HepG2 (cell line): ENCODE data around the gene ATP6V0D1. TPM values are rescaled to one million over a fixed set of nuclear protein-coding genes. Genes with fewer than 3 reads are reported as not detected.

Experiments used
- ATRX ChIP-seq: sonication (generic); formaldehyde crosslinking; IDR thresholded peaks from 2 replicates; pipeline ENCODE4 v1.4.0; 2020; ENCODE audit warnings: missing genetic modification reagents, borderline replicate concordance
- CCDC6 ChIP-seq: sonication (generic); formaldehyde crosslinking; IDR thresholded peaks from 2 replicates; pipeline ENCODE4 v1.8.1; 2022; ENCODE audit warnings: mild to moderate bottlenecking, missing genetic modification reagents, moderate library complexity
- DRAP1 ChIP-seq: IDR thresholded peaks from 2 replicates; pipeline ENCODE4 v1.6.1; 2016; ENCODE audit warnings: missing genetic modification reagents, missing compliant biosample characterization
- GTF2F1 ChIP-seq: fragments of 150-350 bp; IDR thresholded peaks from 2 replicates; pipeline ENCODE4 v1.6.1; 2014; ENCODE audit warnings: low read length
- MYNN ChIP-seq: sonication (generic); formaldehyde crosslinking; IDR thresholded peaks from 2 replicates; pipeline ENCODE4 v1.4.0; 2020; ENCODE audit warnings: mild to moderate bottlenecking, low read depth, missing genetic modification reagents
- PHF8 ChIP-seq: sonication (generic); formaldehyde crosslinking; IDR thresholded peaks from 2 replicates; pipeline ENCODE4 v1.5.0; 2020; ENCODE audit warnings: missing genetic modification reagents
- SPEN ChIP-seq: sonication (generic); formaldehyde crosslinking; IDR thresholded peaks from 2 replicates; pipeline ENCODE4 v1.5.1; 2020; ENCODE audit warnings: low read depth, mild to moderate bottlenecking, missing genetic modification reagents
- STAT6 ChIP-seq: sonication (generic); formaldehyde crosslinking; IDR thresholded peaks from 2 replicates; pipeline ENCODE4 v1.4.0; 2020; ENCODE audit warnings: missing genetic modification reagents, mild to moderate bottlenecking, borderline replicate concordance
- THAP7 ChIP-seq: sonication (generic); formaldehyde crosslinking; IDR thresholded peaks from 2 replicates; pipeline ENCODE4 v1.8.1; 2023; ENCODE audit warnings: mild to moderate bottlenecking, missing genetic modification reagents
- U2AF1 ChIP-seq: fragments of 200-400 bp; formaldehyde crosslinking; optimal IDR thresholded peaks from 2 replicates; pipeline ENCODE3; 2017; ENCODE audit warnings: mild to moderate bottlenecking, low read depth, low read length
- ZBTB4 ChIP-seq: sonication (generic); formaldehyde crosslinking; IDR thresholded peaks from 2 replicates; pipeline ENCODE4 v1.4.0; 2020; ENCODE audit warnings: missing genetic modification reagents, mild to moderate bottlenecking, borderline replicate concordance
- ZKSCAN1 ChIP-seq: fragments of 150-350 bp; IDR thresholded peaks from 2 replicates; pipeline ENCODE4 v1.6.1; 2014; ENCODE audit warnings: low read length
- ZMAT3 ChIP-seq: sonication (generic); formaldehyde crosslinking; conservative IDR thresholded peaks from 2 replicates; pipeline ENCODE4 v1.7.0; 2021; ENCODE audit warnings: missing genetic modification reagents
- ZNF12 ChIP-seq: sonication (generic); formaldehyde crosslinking; IDR thresholded peaks from 2 replicates; pipeline ENCODE4 v1.5.0; 2020; ENCODE audit warnings: missing genetic modification reagents
- ZNF276 ChIP-seq: sonication (generic); formaldehyde crosslinking; IDR thresholded peaks from 2 replicates; pipeline ENCODE4 v1.4.0; 2020; ENCODE audit warnings: mild to moderate bottlenecking, low read depth, missing genetic modification reagents
- ZNF350 ChIP-seq: sonication (generic); formaldehyde crosslinking; IDR thresholded peaks from 2 replicates; pipeline ENCODE4 v1.4.0; 2020; ENCODE audit warnings: mild to moderate bottlenecking, low read depth, missing genetic modification reagents, borderline replicate concordance
- ZNF414 ChIP-seq: sonication (generic); formaldehyde crosslinking; IDR thresholded peaks from 2 replicates; pipeline ENCODE4 v1.5.0; 2020; ENCODE audit warnings: missing genetic modification reagents
- ZNF44 ChIP-seq: sonication (generic); formaldehyde crosslinking; IDR thresholded peaks from 2 replicates; pipeline ENCODE4 v1.5.1; 2020; ENCODE audit warnings: mild to moderate bottlenecking, missing genetic modification reagents
- ZNF776 ChIP-seq: sonication (generic); formaldehyde crosslinking; IDR thresholded peaks from 2 replicates; pipeline ENCODE4 v1.4.0; 2020; ENCODE audit warnings: mild to moderate bottlenecking, missing genetic modification reagents
- ZSCAN31 ChIP-seq: sonication (generic); formaldehyde crosslinking; IDR thresholded peaks from 2 replicates; pipeline ENCODE4 v1.5.0; 2020; ENCODE audit warnings: low read depth, mild to moderate bottlenecking, missing genetic modification reagents
- polyA plus RNA-seq, 8 experiments: library from polyadenylated mRNA; depleted of rRNA in 3 of 8; stranded (reverse) in 7 of 8; unstranded in 1 of 8; fragments of >200 nt; fragmentation: Illumina TruSeq in 4 of 8; extraction: Trizol in 4 of 8; gene quantifications; 2 replicates each; pipeline versions ENCODE4 v1.2.1 to v1.2.3, GENCODE V29; 2011 to 2016; ENCODE audit warnings: low read depth in 4 of 8, missing spikeins in 1 of 8, mixed read lengths in 1 of 8; ENCODE audit not compliant: insufficient read depth in 1 of 8
- total RNA-seq, 5 experiments: library from RNA; depleted of rRNA; stranded (reverse); fragments of >200 nt; fragmentation: Illumina TruSeq; extraction: Trizol; gene quantifications; 2 replicates each; pipeline ENCODE4 v1.2.3, GENCODE V29; 2016; ENCODE audit warnings: low read depth in 1 of 5

Gene ATP6V0D1
- total and polyA plus RNA-seq, 2 of the 13 experiments (the other 11 are each of a cell fraction or from before 2014, with no cell fraction given), result 51.1 to 61.3 TPM

- TF ChIP-seq ZBTB4 (CRISPR knock-in tag), result no peak
- TF ChIP-seq ZNF12 (CRISPR knock-in tag), result no peak
- 0 out of 2 replicates have a peak, but pooled peaks have one; percentile 46 for TF ChIP-seq CCDC6 (CRISPR knock-in tag)
- peak; percentile 63; the same call in 1 of the 2 replicates for TF ChIP-seq ZNF350 (CRISPR knock-in tag)
- TF ChIP-seq ZSCAN31, result no peak; the same call in 1 of the 2 replicates
- no peak for TF ChIP-seq ZNF44 (CRISPR knock-in tag)
- TF ChIP-seq ZNF414 (CRISPR knock-in tag), result no peak
- TF ChIP-seq MYNN (CRISPR knock-in tag), result no peak
- TF ChIP-seq ZNF276, result no peak
- 0 out of 2 replicates have a peak, but pooled peaks have one; percentile 1 for TF ChIP-seq ZKSCAN1
- TF ChIP-seq SPEN (CRISPR knock-in tag), result no peak
- TF ChIP-seq PHF8, result peak; percentile 61; the same call in 1 of the 2 replicates
- peak; percentile 23; the same call in 1 of the 2 replicates for TF ChIP-seq DRAP1 (CRISPR knock-in tag)
- no peak for TF ChIP-seq U2AF1
- 0 out of 2 replicates have a peak, but pooled peaks have one; percentile 5 for TF ChIP-seq THAP7 (CRISPR knock-in tag)
- no peak for TF ChIP-seq ZMAT3 (CRISPR knock-in tag)
- no peak for TF ChIP-seq GTF2F1
- TF ChIP-seq ATRX, result no peak
- peak; percentile 82; the same call in 1 of the 2 replicates for TF ChIP-seq ZNF776 (CRISPR knock-in tag)
- TF ChIP-seq STAT6 (CRISPR knock-in tag), result no peak
Observed at GRCh38 chr16:67528222-67528869, 47.4 kb upstream of the ATP6V0D1 start, which contains the start of gene RIPOR1 (continued).
